ENCODE measurements around the gene MYO1E.
A peak's percentile ranks its signal among the peaks of the same experiment; 100 is the strongest.

The MYO1E gene

DNA sequence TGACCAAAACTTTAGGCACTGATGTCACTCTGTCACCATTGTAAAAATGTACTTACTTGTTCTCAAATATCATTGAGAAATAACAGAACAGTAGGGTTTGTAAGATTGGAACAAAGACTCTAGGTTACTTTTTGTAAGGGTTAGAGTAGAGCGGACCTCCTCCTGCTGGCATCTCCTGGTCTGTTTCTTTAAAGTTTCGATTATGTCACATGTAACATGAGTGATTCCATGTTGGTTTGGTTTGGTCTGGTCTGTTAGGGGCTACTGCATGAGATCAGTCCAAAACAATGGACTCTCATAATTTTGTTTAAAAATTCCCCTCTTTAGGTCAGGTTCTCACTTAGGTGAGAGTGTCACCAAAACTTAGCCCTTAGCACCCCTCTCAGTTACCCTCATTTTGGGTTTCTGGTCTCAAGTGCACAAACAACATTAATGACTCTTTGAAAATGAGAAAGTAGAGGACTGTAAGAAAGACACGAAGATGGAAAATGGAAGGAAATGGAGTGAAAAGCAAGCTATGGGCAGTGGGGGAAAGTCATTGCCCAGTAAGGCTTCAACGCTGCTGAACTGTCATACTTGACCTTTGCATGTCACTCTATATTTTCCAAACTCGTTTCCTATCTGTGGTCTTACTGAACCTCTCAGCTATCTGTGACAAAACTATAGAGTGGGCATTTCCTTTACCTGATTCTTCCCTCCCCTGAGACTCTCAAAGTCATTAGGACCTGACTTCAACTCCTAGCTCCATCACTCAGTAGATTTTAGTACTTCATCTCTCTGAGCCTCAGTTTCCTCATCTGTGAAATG lies 113.3 kb downstream of the MYO1E start:
- DNase-seq (ENCODE audit: low spot score) = no peak

DNA sequence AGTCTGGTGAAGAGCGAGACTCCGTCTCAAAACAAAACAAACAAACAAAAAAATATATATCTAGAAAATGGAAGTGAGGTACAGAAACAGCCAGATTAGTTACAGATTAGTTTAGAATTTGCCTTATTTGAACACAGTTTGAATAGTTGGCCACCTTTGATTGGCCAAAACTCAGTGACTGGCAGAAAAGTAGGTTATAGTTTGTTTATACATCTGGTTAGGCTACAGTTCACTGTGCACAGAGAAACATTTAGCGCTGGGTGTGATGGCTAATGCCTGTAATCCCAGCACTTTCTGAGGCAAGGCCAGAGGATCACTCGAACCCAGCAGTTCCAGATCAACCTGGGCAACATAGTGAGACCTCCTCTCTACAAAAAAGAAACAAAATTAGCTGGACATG lies 114.4 kb downstream of the MYO1E start:
- no peak for DNase-seq (ENCODE audit: low spot score)

DNA sequence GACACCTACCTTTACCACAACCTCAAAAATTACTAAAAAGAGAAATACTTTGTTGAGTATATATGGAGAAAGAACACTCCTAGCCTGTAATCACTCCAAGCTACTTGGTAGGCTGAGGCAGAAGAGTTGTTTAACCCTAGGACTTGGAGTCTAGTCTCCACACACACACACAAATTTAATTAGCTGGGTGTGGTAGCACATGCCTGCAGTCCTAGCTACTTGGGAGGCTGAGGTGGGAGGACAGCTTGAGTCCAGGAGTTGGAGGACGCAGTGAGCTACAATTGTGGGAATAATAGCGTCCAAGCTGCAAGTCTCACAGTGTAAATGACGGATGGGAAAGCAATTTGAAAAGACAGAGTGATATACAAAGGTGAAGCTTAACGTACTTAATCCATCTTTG lies 115.5 kb downstream of the MYO1E start:
- DNase-seq (ENCODE audit: low spot score) = no peak

DNA sequence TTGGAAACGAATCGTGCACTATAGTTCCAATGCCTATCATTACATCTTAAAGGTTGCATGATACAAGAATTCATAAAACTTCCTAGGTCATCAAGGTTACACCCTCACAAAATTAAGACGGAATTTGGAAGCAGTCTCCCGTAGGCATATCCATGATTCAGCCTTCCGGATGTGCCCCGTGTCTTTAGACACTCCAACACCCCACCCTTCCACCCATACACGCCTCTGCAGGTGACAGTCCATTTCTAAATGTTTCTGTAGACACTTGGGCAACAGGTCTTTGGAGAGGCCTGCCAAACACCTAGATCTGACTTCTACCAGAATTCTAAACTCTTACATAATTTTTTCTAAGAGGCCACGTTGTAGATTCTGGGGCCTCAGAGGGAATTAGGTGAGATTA lies 116.2 kb downstream of the MYO1E start:
- DNase-seq (ENCODE audit: low spot score) = no peak

DNA sequence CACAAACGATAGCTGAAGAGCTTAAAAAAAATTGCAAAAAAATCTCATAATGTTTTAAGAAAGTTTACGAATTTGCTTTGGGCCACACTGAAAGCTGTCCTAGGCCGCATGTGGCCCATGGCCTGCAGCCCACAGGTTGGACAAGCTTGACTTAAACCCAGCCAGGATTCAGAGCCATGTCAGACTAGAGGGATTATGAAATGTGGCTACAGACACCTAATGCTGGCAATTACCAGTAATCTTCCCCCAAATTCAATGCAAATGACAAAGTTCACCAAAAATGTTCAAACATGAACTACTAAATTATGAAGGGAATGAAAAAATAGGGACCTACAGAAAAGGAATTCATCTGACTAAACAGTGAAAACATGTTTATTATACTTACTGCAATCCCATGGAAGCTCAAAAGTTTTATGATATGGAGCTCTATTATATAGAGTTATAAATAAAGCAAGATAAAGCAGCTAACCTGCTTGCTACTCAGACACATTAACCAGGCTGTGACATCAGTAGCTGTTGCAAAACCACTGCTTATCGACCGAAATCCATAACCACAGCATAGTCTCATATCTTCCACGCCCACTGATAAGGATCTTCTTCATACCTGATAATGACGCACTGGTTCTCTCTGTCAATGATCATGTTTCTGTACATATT lies 116.9 kb downstream of the MYO1E start:
- no peak for DNase-seq (ENCODE audit: low spot score)

DNA sequence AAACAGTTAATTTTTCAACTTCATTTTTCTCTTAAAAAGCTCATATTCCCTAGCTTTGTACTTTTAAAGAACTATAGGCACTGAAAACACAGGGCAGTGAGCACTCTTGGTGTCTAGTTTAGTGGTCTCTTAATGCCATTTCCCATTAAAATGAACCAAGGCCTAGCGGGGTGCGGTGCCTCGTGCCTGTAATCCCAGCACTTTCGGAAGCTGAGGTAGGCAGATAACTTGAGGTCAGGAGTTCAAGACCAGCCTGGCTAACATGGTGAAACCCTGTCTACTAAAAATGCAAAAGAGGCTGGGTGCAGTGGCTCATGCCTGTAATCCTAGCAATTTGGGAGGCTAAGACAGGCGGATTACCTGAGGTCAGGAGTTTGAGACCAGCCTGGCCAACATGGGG lies 120.5 kb downstream of the MYO1E start:
- DNase-seq (ENCODE audit: low spot score) = no peak

DNA sequence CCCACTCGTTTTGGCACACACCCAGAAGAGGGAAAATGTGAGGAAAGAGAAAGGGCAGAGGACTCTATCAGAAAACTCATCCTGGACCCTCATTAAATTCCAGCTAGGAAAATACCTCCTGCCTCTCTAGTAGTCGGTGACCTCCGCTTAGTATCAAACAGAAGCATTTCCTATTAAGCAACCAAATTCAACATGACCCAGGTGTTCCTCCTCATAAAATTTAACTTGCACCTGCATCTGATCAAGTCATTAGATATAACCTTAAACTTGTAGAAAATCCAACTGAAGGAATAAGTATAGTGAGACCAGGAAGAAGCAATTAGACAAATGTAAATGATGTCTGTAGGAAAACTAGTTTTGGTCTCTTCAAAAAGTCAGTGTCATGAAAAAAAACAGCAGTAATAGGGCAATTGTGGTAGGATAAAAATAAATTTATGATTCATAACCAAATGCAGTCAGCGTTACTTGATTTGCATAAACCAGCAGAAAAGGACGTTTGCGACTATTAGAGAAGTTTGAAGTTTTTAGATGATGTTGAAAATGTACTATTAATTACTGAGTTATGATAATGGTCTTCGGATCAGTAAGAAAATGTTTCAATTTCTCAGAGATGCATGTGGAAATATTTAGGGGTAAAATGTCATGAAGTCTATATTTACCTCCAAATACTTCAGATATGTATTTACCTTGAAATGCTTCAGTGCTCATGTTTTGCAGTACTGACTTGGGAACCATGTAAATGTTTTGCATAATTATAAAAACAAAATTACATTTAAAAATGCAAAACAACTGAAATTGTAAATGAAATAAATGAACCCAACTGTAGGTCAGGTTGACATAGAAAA lies 121.4 kb downstream of the MYO1E start:
- DNase-seq (ENCODE audit: low spot score) = no peak

DNA sequence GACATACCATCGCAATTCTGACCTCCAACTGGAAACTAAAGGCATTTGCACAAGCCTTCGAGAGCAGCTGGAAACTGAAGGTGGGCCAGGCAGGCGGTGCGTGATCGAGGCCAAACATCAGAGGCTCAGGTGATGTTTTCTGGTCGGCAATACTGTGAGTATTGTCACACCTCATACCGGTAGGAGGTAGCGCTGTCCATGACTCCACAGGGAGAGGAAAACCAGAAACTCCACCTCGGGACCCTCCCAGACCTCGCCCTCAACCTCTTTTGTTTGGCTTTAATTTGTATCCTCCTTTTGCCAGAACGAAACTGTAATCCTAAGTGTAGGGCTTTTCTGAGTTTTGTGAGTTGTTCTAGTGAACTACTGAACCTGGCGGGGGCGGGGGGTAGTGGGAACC lies 122.4 kb downstream of the MYO1E start:
- no peak for DNase-seq (ENCODE audit: low spot score)

DNA sequence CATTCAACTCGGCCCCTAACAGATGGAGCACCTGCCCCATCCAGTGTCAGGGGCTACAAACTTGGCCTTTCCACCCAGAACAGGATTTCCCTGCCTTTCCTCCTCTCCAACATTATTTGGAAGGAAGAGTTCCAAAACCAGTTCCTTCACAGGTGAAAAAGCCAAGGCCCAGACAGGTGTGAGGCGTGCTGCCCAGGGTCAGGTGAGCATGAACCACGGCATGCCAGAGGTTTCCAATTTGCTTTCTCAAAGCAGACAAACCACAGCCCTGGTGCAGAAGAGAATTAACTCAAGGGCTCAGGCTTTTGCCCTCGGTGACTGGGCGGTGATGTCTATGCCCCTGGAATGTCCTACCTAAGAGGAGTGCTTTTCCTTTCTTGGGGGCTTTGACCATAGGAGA lies 122.9 kb downstream of the MYO1E start:
- no peak for DNase-seq (ENCODE audit: low spot score)

DNA sequence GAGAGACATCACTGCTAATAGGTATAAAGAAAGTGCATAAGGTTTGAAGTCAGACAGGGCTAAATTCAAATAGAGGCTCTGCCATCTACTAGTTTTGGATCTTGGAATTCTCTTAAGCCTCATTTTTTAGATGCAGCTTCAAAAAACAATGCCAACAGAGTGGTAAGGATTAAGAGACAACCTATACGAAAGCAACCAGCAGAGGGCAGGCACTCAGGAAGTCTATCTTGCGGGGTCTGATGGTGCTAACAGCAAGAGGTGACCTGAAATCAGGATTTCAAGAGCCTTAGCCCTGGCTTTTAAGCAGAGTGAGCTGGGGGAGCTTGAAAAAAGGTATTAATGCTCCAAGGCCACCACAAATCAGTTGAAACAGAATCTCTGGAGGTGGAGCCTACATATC lies 125.3 kb downstream of the MYO1E start:
- DNase-seq (ENCODE audit: low spot score) = peak; percentile 72

DNA sequence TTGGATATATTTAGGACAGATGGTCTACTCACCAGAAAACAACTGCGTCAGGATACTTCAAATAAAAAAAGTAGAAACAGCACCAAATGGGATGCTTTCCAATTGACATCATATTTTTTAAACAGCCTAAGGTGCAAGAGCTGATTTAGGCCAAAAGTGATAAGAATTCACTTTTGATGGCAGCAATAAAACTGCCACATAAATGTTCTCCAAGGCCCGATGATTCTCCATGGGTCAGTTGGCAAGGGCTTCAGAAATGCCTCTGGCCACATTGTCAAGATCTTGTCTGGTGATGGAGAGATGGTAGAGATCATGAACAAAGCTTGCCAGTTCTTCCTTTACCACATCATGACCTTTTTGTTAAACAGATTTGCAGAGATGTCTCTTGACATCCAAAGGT lies 127.1 kb downstream of the MYO1E start:
- no peak for DNase-seq (ENCODE audit: low spot score)

DNA sequence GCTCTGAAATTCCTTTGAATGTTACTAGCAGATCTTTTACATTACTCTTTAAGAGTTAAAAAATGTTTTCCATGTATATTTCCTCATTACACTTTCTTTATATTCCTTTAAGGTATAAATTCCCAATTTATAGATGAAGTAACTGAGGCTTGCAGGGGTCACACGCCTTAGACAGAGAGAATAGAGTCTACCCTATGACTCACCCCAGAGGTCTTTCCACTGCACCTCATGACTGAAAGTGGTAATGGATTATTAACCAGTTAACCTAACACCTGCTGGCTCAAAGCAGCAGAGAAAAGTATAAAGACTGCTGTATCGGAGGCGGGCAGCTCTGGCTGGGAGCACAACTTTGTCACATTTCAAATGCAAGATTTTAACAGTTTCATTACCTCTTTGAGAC lies 128.3 kb downstream of the MYO1E start:
- no peak for DNase-seq (ENCODE audit: low spot score)

DNA sequence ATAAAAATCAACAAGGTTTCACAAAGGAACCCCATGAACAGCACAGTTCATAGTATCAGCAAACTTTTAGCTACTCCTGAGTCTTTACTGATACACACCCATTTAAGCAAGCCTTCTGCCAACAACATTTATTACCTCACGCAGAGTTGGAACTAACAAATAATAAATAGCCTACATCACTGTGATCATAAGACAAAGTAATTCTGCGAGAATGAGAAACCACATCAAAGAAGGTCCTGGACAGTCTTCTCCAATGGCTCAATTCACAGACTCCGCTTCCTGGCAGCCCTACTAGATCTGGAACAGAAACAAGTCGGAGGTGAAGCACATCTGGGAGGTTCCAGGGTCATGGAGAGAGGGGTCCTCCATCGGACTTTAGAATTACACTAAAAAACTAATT lies 129.0 kb downstream of the MYO1E start:
- no peak for DNase-seq (ENCODE audit: low spot score)

DNA sequence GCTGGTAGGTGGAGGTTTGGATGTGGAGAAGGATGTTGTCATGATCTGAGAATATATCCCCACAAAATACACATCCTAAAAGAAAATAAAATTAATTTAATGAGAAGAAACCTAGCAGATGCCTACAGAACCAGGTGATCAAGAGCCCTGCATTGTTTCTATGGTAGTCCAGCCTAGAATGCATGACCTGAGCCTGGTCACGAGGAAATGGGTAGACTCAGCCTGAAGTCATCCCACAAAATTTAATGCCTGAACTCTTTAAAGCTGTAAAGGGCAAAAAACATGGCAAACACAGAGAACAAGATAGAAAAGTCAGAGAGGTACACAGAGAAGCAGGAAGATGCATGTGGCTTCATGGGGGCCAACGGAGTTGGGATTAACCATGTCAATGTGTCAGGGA lies 130.0 kb downstream of the MYO1E start:
- DNase-seq (ENCODE audit: low spot score) = no peak

DNA sequence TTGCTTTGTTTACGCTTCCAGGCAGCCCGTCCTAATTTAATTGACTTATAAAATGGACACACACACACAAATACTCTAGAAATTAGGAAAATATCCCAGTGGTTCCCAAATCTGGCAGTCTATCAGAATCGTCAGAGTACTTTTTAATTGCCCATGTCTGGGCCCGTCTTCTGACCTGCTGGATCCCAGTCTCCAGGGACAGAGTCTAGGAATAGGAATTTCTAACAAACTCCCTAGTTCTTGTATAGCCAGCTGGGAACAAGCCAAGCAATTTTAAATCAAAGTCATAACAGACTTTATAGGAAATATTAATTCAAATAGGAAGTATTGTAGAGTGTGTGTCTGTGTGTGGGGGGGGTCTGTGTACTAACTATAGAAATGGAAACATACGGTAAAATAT lies 132.6 kb downstream of the MYO1E start:
- DNase-seq (ENCODE audit: low spot score) = no peak

DNA sequence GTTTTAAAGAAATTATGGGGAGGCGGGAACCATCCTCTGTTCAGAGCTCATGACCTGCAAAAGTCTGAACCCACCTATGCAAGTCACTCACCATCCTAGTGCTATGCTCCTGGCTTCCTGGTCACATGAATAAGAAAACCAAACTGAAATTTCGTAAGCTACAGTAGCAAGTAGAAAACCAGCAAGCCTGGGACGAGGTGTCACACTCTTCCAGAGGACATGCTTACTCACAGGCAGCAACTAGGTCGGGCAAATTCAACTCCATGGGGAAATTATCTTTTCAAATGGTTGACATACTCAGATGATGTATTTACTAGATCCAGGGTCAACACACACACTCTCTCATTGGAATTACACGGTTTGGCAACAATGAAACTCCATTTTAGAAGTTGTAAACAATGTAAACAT lies 134.7 kb downstream of the MYO1E start:
- DNase-seq (ENCODE audit: low spot score) = no peak

DNA sequence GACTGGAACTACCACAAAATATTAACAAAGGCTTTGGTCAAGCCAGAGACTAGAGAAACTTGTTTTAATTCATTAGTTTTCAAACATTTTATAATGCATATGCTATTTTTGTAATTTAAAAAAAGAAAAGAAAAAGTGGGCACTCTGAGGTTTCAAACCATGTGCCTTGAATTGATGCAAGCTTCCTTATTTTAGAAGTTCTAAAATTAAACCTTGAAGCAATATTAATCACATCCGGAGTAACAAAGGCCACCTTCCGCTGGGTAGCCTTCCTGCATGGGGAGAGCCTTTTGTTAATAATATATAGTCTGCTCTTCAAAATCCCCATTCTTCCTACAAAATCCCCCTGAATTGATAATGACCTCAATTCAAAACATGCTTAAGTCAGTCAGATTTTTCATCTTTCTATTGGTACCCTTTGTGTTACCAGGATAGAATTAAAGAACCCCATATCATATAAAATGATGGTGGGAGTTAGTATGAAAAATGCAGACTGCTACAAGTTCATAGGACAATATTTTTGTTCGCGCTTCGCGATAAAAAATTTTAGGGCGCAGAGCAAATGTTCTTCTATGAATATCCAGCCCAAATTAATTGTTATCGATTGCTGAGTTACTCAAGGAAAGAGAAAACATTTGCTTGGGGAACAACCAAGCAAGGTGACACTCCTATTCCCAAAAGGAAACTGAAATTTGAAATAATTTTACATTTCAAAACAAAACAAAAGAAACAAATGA lies 135.4 kb downstream of the MYO1E start:
- no peak for DNase-seq (ENCODE audit: low spot score)

DNA sequence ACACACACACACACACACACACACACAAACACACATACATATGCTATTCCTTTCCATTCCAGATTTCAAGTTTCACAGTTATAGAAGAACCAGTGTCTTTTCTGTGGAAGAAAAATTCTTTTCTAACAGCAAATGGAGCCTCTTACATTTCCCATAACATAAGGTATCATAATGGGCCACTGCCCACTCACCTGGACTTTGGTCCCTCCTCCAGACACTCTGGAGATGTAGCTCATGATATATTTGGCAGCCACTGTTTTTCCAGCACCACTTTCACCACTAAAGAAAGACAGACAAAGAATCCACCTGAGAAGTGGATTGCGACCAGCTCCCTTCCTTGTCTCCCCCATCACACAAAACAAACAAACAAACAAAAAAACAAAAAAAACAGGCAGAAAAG lies 136.3 kb downstream of the MYO1E start:
- DNase-seq (ENCODE audit: low spot score) = no peak

DNA sequence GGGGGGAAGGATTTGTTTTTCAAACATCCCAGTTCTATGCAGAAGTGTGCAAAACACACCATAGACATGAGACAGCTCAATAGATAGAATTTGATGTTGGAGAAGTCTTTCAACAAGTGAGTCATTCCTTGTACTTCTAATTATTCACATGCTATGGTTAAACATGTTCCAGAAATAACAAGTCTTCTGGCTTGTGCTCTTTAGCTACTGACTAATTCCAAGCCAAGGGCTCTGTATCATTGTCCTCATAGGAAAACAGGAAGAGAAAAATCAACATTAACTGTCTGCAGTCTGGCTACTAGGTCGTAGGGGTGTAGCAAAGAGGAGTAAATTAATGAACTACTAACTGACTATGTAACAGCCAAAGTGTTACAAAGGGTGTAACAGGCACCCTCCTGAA lies 140.2 kb downstream of the MYO1E start:
- no peak for DNase-seq (ENCODE audit: low spot score)

DNA sequence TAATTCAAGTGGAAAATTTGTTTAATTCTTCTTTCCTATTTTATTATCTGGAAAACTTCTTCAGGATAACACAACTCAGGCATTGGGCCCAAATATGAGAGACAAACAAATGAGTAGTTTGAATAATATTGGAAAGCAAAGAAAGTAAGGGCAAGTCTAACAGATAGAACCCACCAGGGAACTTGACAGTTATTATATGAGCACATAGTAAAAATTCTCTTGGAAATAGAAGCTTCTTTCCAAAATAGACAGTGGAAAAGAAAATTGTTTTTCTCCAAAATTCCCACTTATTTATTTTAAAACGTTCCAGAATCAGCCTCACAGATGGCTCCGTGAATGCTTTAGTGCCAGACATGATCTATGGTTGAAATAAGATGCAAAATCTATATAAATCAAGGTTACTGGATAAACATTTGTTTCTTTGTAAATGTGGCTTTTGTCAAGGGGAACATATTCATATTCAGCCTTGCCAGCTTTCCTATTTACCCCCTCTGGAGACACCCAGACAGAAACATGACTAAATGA lies 142.1 kb downstream of the MYO1E start:
- DNase-seq (ENCODE audit: low spot score) = no peak

DNA sequence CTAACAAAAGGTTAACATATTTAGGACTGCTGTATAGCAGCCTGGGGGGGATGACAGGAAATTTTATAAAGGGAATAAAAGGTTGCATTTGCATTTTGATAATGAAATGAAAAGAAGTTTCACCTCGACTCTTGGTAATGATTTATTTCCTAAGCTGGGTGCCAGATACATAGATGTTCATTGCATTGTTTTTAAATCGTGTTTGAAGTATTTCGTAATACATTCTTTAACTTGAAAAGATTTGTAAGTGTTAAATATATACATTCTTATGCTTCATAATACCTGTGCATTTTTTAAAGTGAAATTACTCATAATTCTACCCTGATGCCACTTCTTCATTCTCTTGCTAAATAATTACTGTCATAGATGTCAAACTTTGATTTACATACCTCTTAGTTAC lies 143.2 kb downstream of the MYO1E start:
- no peak for DNase-seq (ENCODE audit: low spot score)

DNA sequence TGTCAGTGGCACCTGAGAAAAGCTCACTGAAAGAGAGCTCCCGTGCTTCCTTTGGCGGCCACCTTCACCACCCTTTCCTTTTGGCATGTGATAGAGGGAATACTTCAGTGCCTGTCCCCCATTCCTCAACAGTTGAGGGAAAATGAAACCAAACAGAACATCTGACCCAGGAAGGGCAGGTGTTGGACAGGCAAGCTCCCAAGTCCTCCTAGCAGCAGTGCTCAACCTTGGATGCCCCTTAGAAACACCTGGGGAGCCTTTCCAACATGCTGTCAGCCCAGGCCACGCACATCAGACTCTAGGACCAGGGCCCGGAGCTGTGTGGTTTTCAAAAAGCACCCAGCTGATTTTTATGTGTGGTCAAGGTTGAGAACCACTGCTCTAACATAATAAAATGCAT lies 143.7 kb downstream of the MYO1E start:
- no peak for DNase-seq (ENCODE audit: low spot score)
